Stimulated activated CD8-positive, alpha-beta memory T cell treated with anti-CD3 and anti-CD28 coated beads, Interleukin-15, amount 100 ng/mL, for 1 hour (primary cell): ENCODE data around the gene SP110.
"Not testable (repeated sequence)": the region's sequence is repeated elsewhere in the genome, so short reads cannot be mapped to it uniquely, and the experiment has no call there.

Experiments used
- DNase-seq: peaks from one replicate; pipeline ENCODE4 v3.0.0-alpha.2; 2020; ENCODE audit warnings: low read depth

SP110 gene

DNA sequence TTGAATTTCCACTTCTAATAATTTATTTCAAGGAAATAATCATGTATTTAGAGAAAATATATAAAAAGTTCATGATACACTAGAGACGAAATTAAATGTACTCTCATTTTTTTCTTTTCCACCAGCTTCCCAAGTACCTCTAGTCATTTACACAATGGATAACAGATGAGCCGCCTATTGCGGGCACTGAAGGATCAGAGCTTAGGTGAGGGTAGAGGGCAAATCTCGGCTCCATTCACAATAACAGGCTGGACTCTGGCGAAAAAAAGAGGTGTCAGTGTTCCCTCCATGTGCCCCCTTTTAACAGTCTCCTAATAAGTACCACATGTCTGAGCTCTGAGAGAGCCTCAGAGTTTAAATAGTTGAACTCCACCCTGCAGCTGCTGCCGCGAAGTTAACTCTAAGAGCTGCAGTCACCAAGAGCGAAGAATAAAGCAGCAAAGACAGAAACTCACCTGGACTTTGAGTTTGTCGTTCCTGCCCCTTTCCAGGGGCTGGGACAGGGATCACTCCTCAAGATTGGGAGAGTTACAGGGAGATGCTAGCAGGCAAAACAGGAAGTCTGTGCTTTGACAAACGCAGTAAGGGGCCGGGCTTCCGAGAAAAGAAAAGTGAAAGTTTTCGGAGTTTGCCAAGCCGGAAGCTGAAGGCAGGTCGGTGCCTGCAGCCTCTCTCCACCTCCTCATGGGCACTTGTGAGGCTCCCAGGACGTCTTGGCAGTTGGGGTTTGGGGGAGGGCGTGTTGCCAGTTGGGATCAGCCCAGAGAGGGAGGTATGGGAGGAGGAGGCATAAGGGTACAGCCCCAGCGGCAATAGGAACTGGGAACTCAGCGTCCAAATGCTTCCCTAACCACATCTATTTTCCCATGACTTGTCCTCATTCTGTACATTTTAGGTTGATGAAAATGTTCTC lies at the start of gene SP110:
Gene SP110, minus strand, starts transcription at position 566 of the 913 bp plus-strand sequence. CDS start 3,057 bp downstream, outside the sequence.
- DNase-seq, result peak; percentile 75

DNA sequence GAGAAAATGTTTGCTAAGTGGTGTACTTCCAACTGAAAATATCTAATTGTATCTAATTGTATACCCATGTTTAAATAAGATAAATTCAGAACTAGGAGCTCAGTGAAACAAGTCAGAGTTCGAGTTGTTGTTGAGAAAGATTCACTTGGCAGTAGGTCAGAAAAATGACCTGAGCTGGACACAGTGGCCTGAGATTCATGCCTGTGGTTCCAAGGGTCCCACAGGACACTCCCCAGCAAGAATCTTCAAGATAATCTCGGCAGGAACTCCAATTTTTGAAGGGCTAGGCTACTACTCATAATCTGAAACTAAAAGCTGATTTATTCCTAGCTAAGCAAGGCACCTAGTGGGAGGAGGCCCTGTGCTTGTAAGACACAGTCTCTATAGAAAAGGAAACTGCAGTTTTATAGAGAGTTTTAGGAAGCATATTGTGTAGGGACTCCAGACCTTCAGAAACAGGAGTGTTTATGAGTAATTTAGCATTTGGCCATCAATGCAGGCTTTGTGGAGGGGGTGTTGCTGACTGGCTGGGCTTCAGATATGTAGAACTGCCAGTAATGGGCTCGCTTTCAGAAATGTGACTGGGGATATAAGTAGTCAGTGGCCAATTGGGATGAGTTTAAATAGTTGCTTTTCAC lies 48.9 kb upstream of the SP110 start:
- DNase-seq, result no peak

DNA sequence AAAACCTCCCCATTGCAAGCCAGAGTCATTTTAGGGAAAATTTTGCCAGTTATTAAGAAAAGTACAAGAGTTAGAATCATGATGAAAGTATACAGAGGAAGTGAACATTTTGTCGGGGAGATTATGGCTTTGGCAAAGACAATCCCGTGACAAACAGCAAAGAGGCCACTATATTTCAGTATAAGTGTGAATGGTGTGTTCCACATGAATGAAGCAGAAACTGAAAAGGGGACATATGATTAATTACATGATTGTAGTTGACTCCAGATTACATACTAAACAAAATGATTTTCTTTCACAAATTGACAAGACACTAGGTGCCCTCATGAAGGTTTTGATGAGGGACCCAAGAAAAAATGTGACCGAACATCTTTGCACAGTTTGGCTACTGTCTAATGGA lies 47.8 kb upstream of the SP110 start:
- no peak for DNase-seq

DNA sequence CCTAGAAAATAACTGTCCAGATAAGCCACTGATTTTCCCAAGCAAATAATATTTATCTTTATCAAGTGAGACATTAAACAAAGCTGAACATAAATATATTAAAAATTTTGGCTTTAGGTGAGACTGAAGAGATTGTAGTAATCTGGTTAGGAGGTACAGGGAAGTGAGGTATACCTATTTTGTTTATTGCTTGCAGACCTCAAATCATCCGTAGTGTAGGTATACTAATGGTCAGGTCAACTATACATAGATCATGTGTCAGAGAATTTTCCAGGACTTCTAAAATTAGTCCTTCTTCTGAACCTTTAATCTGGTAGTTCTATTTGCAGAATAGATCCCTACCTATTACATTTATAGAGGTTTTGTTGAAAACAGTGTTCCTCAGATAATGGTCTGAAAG lies 47.3 kb upstream of the SP110 start:
- DNase-seq, result no peak

DNA sequence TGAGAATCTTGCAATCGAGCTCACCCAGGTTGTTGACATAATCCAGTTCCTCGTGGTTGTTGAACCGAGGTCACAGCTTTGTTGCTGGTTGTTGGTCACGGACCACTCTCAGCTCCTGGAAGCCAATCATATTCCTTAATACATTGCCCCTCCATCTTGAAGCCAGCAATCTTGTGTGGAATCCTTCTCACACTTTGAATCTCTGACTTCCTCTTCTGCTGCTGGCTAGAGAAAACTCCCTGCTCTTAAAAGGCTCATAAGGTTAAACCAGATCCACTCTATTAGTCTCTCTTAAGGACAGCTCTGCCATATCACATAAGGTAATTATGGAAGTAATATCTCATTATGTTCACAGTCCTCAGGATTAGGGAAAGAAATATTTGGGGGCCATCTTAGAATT lies 46.9 kb upstream of the SP110 start:
- no peak for DNase-seq

DNA sequence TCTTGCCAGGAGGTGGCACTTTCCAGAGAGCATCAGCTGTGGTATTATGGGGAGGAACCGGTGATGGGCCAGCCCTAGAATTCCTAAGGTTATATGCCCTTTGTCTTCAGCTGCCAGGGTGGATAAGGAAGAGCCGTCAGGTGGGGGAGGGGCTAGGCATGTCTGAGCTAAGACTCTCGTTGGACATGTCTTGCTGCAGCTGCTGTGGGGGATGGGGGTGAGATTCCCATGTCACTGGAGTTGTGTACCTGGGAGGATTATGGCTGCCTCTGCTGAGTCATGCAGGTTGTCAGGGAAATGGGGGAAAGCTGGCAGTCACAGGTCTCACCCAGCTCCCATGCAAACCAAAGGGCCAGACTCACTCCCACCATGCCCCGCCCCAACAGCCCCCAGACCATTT lies 45.2 kb upstream of the SP110 start:
- not testable (repeated sequence) for DNase-seq

DNA sequence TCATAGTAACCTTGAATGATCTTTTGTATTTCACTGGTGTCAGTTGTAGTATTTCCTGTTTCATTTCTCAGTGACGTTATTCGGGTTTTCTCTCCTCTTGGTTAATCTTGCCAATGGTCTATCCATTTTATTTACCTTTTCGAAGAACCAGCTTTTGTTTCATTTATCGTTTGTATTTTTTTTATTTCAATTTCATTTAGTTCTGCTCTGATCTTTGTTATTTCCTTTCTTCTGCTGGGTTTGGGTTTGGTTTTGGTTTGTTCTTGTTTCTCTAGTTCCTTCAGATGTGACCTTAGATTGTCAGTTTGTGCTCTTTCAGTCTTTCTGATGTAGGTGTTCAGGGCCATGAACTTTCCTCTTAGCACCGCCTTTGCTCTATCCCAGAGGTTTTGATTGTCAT lies 42.5 kb upstream of the SP110 start:
- no peak for DNase-seq

DNA sequence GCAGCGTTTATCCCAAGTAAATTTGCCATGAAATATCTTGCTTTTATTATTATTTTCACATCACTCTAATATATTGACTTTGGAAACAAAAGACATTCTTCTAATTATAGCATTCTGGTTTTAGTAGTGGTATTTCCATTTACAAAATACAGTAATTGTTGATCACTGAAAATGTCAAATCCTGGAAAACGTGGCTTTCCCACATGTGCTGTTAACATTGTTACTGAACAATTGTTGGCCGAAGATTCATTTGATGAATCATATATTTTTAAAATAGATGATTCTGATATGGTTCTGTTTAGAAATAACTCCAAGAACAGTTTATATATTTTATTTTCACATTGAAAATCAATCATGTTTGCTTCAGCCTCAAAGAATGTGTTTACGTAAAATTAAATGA lies 38.7 kb upstream of the SP110 start:
- no peak for DNase-seq

DNA sequence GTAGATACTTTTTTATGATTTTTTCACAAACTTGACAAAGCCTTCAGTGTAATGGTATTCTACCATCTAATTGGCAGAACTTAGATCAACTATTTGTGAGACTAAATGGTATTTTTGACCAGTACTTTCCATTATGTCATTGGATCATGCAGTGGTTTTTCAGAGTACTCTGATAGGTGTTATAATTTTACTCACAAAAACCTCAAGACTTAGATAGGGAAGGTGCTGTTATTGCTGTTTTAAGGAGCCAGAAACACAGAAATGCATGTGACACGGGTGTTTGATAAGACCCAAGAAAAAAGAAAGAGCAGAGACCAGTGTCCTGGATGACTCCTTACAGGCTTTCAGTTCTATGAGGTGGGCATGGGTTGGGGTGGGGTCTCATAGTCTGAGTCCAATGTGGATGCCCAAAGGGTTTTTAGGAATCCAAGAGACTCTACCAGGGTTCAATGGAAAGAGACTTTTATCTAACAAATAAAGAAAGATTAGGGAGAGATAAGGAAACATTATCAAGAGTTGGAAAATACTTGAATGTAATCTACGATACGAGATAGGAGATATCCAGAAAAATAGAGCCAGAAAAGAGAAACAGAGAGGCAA lies 37.0 kb upstream of the SP110 start:
- no peak for DNase-seq

DNA sequence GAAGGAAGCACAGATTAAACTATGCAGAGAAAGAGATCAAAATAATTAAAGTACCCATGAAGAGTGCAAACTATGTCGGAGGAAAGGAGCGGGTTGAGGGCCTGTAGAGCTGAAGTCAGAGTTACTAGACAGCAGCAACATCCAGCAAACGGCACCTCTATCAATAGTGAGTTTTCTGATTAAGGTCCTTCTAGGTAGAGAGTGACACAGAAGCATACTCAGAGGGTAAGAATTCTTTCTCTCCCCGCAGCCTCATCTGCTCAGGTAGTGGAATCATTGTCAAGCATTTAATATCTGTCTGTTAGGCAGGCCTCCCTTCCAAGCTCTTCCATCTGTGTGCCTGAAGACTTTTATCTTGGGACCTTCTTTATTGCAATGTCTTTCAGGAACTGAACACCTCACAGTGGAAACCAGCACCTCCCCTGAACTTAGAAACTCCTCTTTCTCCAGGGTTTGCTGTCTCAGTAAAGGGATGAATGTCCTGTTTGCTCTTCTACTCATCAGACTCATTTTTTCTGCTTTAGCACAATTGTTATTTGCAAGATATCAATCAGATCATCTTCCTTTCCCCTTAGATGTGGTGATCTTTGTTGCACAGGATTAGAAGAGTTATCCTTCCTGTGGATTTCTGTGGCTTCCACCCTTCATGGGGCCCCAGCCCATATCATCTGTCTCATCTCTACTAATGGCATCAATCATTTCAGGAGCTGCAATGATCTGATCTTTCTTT lies 34.5 kb upstream of the SP110 start:
- DNase-seq, result no peak

DNA sequence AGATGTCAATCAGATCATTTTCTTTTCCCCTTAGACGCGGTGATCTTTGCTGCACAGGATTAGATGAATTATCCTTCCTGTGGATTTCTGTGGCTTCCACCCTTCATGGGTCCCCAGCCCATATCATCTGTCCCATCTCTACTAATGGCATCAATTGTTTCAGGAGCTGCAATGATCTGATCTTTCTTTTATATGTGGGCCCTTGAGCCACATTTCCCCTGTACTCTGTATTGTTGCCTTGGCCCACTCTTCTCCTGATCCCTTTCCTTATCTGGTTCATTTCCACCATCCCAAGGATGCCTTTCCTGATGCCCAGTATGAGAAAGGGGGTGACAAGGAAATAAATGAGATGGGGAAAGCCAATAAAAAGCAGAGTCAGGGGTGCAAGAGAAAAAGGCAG lies 30.4 kb upstream of the SP110 start:
- DNase-seq, result no peak

DNA sequence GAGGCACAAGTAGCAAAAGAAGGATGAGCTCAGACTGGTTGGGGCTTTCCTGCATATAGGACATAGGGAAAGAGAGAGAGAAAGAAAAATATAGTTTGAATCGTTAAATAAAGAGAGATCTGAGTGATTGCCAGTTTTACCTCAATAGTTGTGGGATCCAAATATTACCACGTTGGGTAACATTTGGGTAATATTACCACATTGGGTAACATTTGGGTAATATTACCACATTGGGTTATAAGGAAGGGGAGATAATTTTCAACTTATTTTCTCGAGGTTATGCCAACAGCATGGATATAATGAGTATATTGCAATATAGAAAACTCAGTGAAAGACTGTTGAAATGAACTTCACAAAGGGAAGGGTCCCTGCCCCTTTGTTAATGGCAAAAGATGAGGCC lies 26.4 kb upstream of the SP110 start:
- no peak for DNase-seq

DNA sequence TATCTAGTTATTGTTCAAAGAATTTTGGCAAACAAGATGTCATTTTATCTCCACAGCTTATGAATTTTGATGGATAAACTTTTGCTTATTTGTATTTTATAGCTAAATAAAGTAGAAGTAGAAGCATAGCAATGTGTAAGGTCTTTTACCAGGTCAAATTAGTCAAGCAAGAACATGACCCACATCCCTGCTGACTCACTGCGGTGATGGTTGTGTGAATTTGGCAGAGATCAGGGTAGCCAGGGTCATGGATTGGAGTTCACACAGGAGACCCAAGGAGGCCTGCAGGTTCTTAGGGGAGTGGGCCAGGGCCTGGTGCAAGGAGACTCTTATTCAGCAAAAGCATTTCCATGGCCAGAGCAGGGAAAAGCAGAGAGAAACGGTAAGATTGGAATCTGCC lies 24.4 kb upstream of the SP110 start:
- DNase-seq, result no peak

DNA sequence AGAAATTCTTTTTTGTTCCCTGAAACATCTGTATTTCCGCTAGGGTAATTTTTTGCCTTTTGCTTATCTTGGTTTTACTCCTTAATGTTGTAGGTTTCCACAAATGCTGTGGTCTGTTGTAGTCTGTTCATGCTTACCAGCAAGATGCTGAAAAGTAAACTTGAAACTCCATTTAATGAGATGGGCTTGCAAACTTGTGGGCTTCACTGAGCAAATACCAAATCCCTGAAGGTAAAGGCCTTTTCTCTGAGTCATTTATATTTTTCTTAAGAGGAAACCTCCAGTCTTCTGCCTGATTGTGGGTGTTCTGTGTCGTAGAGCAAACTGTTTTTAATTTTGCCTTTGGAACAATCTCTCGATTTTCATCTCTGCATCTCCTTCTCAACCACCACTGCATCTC lies 15.1 kb upstream of the SP110 start:
- no peak for DNase-seq

DNA sequence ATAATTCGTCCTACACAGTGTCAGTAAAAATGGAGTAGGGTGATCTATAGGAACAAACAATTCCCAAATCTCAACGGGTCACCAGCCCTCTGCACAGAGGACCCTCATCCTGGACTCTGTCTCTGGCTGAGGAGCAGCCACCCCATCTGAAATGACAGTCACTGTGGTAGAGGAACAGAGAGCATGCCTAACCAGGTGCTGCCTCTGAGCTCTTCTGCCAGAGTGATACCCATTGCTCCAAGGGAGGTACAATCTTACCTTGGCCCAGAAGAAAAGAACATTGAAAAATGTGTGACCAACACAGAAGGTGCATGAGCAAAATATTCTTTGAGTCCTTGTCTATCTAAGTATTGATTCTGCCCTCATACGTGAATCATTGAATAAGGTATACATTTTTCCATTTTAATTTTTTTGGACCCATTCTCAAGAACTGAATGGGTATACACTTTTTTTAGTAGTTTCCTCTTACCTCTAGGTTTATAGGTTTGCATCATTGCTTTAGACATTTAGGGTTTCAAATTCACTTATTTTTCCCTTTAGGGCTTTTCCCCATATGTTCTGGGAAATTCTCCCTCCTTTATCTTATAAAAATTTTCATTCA lies 14.4 kb upstream of the SP110 start:
- DNase-seq, result no peak

DNA sequence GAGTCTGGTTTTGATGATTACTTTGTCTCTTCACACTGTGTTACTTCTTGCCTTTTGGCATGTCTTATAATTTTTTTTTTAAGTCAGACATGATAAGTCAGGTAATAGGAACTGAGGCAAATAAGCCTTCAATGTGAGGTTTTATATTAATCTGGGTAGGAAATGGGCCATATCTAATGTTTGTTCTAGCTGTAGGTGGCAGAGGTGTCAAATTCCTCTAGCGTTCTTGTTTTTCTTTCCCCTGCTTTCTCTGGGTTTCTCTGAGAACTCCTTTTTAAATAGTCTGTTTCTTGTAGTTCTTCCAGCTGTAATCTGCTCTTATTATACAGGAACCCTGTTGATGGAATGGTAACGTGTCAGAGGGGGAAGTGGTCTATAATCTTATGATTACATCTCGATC lies 11.5 kb upstream of the SP110 start:
- DNase-seq, result no peak

DNA sequence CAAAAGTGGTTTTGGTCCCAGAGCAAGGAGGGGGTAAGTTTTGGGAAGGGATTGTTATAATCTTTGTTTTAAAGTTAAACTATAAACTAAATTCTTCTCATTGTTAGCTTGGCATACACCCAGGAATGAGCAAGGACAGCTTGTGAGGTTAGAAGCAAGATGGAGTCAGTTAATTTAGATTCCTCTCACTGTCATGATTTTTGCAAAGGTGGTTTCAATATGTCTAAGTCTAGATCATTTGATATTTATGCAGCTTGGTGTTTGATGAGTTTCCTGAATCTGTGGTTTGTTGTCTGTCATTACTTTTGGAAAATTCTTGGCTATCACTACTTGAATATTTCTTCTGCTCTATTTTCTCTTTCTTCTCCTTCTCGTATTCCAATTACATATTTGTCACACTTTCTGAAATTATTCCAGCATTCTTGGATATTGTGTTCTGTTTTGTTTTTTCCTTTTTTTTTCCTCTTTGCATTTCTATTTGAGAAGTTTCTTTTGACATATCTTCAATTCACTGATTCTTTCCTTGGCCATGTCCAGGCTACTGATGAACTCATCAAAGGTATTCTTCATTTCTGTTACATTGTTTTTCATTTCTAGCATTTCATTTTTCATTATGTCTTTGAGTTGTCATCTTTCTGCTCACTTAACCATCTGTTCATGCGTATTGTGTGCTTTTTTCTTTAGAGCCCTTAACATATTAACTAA lies 10.9 kb upstream of the SP110 start:
- no peak for DNase-seq

DNA sequence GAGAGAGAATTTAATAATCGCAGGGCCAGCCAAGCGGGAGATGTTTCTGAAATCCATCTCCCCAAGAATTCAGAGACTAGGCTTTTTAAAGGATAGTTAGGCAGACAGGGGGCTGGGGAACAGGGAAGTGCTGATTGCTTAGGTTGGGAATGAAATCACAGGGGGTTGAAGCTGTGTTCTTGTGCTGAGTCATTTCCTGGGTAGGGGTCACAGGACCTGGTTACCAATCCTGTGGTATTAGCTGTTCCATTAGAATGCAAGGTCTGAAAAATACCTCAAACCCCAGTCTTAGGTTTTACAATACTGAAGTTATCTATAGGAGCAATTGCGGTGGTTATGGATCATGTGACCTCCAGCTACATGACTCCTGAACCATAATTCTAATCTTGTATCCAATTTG lies 10.3 kb upstream of the SP110 start:
- DNase-seq, result no peak

DNA sequence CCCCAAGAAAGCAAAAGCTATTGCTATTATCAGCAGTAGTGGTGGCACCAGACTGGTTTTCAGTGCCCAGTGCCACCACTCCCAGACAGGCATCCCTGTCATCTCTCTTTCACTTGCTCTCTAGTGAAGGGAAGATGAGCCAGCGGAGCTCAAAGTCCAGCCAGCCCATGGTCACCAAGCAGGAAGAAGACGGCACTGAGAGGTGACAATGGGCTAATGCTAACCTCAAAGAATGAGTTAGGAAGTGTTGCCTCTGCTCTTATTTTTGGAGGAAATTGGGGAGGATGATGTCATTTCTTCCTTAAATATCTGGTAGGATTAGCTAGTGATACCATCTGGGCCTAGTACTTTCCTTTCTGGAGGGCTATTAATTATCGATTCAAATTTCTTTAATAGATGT lies 7.4 kb upstream of the SP110 start:
- DNase-seq, result no peak

DNA sequence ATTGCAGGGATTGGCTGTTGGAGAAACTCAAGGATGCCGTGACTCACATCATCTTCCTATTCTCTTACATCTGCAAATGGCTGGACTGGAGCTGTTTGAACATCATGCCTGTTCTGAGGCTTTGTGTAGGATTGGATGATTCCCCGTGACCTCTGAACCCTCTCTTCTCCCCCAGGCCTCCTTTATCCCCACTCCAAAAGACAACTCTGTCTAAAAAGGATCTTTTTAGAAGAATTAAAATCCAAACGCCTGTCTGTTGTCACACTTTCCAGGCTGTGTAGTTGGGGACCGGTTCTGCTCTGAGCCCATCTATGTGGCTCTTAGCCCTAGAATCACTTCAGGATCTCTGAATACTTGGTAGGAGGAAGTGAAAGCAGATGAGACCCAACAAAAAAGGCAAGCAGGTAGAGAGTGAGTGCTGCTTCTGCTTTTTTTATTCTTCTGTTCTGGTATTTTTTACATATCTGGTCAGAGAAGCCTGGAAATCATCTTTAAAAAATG lies 6.3 kb upstream of the SP110 start:
- no peak for DNase-seq

DNA sequence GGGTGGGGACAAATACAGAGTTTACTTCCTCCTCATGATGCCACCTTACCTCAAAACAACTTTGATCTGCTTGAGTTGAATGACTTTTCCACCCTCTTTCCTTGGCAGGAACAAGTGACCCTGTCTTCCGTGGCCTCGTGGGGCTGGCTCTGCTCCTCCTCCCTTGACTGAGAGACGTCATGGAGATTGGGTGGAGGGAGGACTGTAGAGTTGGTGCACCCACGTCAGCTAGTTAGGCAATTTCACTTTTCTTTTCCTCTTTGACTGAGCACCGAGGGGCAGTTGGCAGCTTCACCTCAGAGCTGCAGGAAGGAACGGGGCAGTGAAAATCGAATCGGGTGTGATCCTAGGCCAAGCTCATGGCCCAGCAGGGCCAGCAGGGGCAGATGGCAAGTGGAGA lies 5.7 kb upstream of the SP110 start, which contains the start of gene SP140:
Gene SP140, plus strand, starts transcription at position 251 of the 400 bp plus-strand sequence. Its CDS starts 109 bp downstream, at position 360.
- peak; percentile 54 for DNase-seq
